GM18861 (cell line): ENCODE data around the gene GAB2.
"Not testable (repeated sequence)": the region's sequence is repeated elsewhere in the genome, so short reads cannot be mapped to it uniquely, and the experiment has no call there.

ENCODE experiments used
- ATAC-seq: cut with Tn5 transposase; IDR thresholded peaks from one replicate; pipeline ENCODE4 v1.9.1; 2021; ENCODE audit not compliant: unreplicated experiment

The GAB2 gene

DNA sequence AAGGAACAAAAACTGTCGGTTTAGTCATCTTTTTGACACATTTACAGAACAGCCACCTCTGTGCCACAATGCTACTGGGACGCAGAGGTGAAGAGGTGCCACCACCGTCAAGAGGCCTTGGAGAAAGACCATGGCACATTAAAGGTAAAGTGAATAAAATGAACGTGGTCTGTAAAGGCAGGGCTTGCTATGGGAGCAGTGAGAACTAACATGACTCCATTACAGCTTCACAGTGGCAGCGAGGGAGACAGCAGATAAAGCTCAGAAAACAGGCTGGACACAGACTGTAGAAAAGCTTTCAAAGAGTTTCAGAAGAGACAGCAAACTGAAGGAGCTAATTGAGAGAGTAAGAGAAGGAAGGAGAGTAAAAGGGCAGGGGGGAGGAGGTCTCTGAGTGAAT, 102.9 kb downstream of the GAB2 start:
- no peak for ATAC-seq

DNA sequence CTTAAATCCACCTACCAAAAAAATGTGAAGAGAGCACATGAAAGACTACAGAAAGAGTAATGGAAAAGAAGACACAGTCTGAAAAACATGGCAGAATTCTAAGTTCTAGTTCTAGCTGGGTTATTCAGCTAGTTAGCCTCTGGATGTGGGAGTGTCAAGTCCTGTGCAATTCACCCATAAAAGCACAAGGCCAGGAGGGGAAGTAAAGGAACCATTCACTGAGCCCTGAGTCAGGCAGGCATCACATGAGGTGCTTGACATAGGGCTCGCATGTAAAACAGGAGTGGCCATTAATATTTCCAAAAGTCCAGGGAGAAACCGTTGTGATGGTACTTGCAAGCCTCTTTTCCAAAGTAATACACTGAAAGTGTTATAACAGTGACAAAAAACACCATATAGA, 103.7 kb downstream of the GAB2 start:
- ATAC-seq: no peak

DNA sequence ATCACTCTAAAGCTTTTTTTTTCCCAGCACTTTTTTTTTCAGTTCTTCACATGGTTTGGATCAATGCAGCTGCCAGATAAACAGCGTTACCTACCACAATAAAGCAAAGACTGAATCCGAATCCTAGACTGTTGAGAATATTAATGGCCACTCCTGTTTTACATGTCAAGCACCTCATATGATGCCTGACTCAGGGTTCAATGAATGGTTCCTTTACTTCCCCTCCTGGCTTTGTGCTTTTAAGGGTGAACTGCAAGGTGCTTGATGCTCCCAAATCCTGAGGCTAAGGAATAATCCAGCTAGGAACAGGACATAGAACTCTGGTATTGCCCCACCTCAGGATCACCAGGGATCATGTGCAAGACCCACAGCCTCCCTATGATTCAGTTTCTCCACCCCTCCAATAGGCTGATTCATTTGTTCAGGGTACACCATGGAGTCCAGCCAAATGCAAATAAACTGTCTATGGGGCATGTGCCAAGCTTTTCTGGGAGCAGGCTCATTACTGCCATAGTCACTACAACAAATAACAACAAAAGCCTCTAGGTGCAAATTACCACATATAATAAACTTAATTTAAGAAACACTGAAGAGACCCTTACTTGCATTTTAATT, 104.3 kb downstream of the GAB2 start:
- no peak for ATAC-seq

DNA sequence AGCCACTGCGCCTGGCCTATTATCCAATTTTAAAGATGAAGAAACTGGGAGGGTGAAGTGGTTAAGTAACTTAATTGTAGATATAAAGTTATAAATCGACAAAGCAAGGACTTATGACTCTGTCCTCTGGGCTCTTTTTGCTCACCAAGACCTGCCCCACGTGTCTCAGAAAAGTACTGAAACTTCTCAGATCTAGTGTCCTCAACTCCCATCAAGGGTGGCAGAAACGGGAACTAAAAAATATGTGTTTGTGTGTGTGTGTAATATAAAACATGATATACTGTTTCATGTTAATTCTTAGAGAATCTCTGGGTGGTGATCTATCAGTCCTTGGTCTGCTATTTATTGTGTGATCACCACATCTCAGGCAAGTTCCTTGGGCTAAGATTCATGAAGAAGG, 104.9 kb downstream of the GAB2 start:
- no peak for ATAC-seq

DNA sequence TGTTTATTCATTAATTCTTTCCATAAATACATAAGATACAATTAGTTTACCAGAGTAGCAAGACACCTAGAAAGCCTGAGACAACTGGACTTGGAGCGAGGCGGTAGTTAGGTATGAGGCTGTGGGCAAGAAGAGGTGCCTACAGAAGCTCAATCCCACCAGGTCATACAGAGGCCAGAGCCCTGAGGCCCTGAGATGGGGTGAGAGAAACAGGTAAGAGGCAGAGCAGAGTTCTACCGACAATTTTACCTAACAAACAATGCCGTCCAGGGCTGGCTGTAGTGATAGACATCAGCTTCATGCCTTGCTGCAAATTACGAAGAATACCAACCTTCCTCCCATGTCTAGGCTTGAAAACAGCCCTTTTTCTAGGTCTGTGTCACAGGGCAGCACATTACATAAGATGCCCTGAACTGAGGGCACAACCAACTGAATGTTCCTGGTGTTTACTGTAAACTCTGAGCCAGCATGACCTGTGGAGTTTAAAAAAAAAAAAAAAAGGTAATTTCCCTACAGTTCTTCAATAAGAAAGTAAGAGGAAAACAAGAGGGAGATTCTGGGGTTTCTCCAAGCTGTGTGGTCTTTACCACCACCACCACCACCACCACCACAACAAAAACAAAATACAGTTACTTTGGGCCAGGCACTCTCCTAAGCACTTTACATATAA, 105.8 kb downstream of the GAB2 start:
- no peak for ATAC-seq

DNA sequence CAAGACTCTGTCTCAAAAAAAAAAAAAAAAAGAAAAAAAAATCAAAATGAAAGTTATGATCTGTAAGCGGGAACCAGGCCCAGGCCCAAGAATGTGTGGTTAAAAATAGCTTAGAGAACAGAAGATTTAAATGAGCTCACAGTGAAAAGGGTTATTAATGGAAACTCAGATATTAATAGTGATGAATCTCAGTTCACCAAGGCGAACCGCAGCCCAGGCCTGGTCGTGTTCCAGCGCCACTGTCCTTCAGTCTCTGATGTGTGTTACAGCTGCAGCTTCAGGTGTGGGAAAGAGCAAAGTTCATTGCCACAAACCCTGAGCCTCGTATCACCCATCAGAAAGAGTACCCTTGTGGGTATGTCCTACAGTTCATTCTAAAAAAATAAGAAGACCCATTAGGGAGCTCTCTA, 107.1 kb downstream of the GAB2 start:
- peak; percentile 88 for ATAC-seq

DNA sequence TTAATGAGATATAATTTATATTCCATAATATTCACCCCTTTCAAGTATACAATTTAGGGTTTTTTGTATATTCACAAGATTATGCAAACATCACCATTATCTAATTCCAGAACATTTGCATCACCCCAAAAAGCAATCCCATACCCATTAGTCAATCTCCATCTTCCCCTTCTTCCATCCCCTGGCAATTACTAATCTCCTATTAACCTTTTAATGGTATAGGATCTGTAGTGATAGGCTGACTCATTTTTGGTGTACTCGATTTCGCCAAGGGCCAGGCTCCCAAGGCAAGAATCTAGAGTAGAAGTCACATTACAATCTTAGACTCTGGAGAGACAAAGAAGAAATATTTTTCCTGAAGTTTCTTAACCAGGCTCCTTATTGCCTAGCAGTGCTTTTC, 113.4 kb downstream of the GAB2 start:
- ATAC-seq: no peak

DNA sequence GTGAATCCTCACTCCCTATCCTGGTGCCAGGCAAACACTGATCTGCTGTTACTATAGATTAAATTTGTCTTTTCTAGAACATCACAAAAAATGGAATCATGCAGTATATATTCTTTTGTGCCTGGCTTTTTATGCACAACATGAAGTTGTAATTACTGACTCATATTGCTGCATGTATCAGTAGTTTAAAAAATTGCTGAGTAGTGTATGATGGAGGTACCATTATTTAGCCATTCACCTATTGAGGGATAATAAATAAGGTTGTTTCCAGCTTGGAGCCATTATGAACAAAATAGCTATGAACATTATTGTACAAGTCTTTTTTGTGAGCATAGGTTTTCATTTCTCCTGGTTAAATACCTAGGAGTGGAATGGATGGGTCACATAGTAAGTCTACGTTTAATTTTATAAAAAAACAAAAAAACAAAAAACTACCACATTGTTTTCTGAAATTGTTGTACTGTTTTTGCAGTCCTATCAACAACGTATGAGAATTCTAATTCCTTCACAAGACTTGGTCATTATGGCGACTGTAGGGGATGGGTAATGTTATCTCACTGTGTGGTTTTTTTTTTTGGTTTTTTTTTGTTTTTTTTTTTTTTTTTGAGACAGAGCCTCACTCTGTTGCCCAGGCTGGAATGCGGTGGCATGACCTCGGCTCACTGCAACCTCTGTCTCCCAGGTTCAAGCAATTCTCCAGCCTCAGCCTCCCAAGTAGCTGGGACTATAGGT, 117.3 kb downstream of the GAB2 start:
- ATAC-seq: no peak

DNA sequence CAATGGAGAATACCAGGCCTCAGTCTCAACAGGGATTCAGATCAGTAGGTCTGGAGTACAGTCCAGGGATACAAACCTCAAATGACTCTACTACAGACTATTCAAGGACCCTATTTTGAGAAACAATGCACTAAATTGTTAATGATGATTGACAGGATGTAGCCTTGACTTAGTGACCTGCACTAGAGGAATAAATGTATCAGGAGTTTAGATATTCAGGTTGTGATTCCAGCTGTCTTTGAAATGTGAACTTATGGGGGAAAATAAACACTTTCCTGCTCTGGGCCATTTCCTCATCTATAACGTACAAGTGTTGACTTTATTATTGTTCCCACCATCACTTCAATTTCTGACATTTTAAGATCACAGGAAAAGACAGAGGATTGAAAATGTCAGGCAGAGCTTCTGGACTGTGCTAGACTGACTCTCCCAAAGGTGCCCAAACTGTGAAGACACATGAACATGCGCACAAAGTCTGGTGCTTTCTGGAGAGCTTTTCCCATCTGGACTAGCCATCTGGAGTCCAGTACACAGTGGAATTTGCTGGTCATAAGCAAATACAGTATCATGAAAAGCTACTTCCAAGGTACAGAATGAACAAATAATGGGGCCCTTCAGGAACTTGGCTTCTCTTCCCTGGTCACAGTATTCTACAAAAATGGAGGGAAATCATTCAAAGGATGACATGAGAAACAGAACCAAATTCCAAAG, 118.5 kb downstream of the GAB2 start:
- ATAC-seq: no peak

DNA sequence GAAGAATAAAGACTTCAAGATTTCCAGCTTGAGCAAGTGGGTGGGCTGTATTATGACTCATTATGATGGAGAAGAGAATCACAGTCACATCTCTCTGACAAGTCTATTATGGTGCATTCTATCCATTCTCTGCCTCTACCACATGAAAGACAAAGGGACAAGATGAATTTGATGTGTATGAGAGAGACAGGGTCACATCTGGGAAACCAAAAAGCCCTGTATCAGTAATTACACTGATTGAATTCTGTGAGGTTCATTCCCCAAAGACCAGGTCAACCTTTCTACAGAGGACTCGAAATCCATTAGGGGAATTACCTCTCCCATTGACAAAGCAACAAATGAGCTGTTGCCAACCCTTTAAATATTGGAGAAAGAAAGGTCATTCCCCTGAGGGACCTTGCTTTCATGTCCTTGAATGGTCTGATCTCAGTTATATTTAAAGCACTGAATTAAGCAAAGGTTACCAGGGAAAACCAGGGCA, 119.3 kb downstream of the GAB2 start:
- ATAC-seq: no peak

DNA sequence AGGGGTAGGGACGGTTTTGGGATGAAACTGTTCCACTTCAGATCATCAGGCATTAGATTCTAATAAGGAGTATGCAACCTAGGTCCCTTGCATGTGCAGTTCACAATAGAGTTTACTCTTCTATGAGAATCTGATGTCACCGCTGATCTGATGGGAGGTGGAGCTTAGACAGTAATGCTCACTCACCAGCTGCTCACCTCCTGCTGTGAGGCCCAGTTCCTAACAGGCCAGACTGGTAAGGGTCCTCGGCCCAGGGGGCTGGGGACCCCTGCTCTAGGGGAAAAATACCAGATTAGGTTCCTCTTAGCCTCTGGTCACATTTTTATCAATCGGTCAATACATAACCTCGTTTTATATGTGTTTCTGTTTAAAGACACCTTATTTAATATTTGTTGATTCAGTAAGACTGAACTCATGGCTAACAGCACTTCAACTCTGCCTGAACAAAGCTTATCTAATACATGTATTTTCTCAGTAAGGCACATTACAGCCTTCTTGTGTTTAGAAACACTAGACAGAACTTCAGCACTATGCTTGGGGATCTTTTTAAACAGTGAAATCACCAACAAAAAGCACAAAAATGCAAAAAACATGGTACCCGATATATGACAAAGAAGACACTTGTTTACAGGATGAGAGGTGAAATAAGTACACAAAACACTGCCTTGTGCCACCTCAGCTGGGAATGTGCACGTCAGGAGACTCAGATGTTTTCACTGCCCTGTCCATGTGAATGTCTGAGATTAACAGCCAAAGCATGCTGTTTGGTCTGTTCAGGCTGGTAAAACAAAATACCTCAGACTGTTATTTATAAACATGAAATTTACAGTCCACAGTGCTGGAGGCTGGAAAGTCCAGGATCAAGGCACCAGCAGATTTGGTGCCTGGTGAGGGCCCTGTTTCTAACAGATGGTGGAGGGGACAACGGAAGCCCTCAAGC, 121.4 kb downstream of the GAB2 start:
- ATAC-seq: no peak

DNA sequence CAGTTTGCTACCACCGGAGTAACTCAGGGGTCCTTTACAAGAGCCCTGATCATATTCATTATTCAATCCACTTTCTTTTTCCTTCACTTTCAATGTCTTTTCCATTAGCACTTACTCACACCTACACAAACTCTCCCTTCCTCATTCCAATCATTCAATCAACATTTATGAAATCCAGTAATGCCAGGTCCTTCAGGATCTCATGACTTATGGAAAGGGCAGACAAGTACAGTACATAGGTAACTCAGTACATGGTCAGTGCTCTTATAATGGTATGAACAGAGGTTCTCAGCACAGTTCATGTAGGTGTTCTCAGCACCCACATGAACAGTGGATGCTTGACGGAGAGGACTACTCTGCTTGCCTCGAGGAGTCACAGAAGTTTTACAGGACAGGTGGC, 122.3 kb downstream of the GAB2 start:
- ATAC-seq: no peak

DNA sequence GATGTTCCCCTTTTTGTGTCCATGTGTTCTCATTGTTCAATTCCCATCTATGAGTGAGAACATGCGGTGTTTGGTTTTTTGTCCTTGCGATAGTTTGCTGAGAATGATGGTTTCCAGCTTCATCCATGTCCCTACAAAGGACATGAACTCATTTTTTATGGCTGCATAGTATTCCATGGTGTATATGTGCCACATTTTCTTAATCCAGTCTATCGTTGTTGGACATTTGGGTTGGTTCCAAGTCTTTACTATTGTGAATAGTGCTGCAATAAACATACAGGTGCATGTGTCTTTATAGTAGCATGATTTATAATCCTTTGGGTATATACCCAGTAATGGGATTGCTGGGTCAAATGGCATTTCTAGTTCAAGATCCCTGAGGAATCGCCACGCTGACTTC, 123.5 kb downstream of the GAB2 start:
- ATAC-seq: not testable (repeated sequence)

DNA sequence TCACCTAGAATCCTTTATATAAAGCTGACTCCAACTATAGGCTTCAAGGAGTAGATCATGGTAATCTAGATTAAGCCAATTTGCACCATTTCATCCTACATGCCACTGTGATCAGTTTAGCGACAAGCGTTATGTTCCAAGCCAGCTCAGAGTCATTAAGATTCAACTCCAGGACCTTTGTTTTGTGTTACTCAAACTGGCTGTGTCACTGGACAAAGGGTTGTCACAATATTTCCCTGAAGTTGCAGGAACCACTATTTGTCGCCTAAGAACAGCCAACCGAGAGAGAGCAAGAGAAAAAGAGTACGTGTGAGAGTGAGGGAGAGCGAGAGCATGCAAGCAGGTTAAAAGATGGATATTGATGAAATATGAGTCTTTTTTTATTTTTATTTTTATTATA, 124.1 kb downstream of the GAB2 start:
- ATAC-seq: no peak

DNA sequence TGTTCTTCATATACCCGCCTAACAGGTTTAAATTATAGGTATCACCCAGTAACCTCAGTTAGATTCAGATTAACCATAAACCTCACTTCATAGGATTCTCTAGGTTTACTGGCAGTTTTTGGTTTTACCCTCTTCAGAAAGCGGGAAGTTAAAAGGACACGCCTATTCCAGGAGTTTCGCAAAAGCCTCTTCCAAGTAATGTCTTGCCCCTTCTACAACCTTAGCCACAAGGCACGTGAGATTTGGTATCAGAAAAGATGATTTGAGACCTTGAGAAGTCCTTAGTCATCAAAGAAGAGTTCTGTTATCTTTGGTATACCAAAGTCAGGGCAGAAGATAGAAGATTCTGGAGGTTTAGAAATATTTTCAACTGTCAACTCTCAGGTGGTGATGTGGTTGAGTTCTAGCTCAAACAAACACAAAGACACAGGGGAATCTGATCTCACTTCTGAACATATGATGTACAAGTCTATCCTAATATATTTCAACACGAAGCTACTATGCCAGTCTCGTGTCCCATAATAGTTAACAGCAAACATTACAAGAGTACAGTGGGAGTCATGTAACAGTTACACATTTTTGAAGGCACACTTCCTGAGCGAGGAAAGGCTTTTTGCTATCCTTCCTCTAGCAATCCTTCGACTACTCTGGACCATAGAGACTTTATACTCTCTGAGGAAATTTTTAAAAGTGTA, 125.4 kb downstream of the GAB2 start:
- ATAC-seq: no peak

DNA sequence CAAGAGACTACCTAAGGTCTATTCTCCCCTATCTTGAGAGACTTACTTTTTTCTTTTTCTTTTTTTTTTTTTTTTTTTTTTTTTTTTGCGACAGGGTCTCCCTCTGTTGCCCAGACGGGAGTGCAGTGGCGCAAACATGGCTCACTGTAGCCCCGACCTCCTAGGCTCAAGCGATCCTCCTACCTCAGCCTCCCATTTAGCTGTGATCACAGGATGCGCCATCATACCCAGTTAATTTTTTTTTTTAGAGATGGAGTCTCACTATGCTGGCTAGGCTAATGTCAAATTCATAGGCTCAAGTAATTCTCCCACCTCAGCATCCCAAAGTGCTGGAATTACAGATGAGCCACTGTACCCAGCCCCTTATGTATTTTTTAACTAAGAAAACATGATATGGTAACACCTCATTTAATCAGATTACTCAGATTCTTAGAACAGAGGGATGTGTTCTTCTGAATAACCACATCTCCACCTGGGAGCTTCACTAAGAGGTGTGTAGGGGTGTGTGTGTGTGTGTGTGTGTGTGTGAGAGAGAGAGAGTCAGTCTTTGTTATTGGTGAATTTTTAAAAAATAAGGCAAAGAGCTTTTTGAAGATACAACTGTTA, 126.0 kb downstream of the GAB2 start:
- no peak for ATAC-seq

DNA sequence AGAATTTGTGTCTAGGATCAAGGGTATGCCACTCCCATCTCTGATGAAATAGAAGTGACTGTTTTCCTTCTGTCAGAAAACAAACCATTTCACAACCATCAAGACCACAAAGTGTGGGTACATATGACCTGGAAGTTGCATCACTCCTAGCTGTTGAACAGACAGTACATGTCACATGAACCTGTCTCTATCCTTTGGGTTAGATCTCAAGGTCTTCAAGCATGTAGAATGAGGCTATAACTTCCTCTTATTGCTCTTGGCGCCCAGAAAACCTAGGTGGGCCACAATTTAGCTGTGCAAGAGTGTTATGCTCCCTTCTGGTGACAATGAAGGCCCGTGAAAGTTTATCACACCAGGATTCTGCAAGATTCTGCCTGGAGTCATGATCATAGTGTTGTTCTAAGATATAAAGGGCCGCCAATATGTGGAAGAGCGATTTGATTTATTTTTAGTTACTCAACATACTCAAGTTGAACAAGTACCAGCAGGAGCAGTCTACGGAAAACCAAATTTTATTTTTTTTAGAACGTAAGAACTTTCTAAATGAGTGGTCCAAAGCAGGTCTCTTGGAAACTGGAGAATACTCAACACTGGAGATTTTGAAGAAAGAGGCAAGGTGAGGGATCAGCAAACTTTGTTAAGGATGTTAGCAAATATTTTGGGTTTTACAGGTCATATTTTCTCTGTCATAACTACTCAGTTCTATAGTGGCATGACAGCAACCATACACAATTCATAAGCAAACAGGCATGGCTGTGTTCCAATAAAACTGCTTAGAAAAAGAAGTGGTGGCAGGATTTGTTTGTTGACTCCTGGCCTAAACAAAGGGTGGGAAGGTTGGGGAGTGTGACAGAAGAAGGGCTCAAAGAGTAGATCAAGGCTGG, 127.1 kb downstream of the GAB2 start:
- ATAC-seq: no peak

DNA sequence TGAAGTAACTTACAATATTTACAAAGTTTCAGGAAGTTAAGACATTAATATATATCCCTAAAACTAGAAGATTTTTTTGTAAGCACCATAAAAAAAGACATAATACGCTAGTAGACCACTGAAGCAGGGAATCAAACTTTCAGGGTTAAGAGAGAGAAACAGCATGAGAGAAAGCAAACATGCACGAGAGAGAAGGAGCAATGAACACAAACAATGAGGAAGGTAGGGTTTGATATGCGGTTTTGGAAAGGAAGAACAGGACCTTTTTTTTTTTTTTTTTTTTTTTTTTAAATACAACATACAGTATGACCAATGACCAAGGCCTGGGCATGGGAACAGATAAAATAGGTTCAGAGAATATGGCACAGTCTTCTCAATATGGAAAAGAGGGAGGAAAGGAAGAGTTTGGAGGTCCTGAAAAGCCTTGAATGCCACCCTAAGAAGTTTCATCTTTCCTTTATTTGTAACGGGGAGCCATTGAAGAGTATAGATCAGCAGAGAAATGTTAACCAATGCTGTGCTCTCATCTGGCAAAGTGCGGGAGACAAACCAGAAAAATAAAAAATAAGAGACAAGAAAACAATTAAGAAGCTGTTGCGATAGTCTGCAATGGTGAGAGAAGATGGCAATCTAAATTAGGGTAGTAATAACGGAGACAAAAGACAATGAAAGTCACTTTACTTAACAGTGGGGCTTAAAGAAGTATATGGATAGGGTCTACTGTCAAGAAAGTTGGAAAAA, 127.9 kb downstream of the GAB2 start:
- ATAC-seq: no peak
